Measurements from ENCODE around the gene TFAP2E.

GRCh38 chr1:35561297-35561971 lies 11.7 kb upstream of the TFAP2E start:
- TF ChIP-seq REST (IDR thresholded peaks at IDR 0.05; ENCODE audit: insufficient read depth in 1 of 2, low read depth in 2 of 2, low read length in 2 of 2) (no peak), POLR2AphosphoS5 (IDR thresholded peaks at IDR 0.05; ENCODE audit: low read depth, low read length) (peak; percentile 2; the same call in 1 of the 2 replicates), FOXP2 (optimal IDR thresholded peaks at IDR 0.05; ENCODE audit: borderline replicate concordance, extremely low read depth, extremely low read length, insufficient read depth) (no peak), SIN3A (IDR thresholded peaks at IDR 0.05; ENCODE audit: borderline replicate concordance, insufficient read depth, low read length) (no peak)

Data from PFSK-1 (cell line).